Natural killer cell (primary cell): ENCODE measurements around the gene COX7B2. TPM values are rescaled to one million over a fixed set of nuclear protein-coding genes. Genes with fewer than 3 reads are reported as not detected.

Experiments used
- ATAC-seq, 3 donors: fragments of 150-1000 bp in 2 of 3; fragments of 200-7000 bp in 1 of 3; cut with Tn5 transposase; 1 replicate in 1 of 3; 2 replicates in 2 of 3; pipeline ENCODE4 v1.10.0; 2021; ENCODE audit warnings: mild to moderate bottlenecking in 2 of 3, moderate library complexity in 2 of 3
- DNase-seq, 2 donors: peaks; one replicate each; pipeline versions ENCODE4 v3.0.0 to v3.0.0-alpha.2; 2013 to 2021; ENCODE audit warnings: mixed read lengths in 1 of 2
- H3K27ac ChIP-seq: one replicate; pipeline ENCODE4 v1.5.1; 2013; ENCODE audit warnings: mild to moderate bottlenecking, low read length
- H3K27me3 ChIP-seq: one replicate; pipeline ENCODE4 v1.6.1; 2013; ENCODE audit warnings: low read length; ENCODE audit not compliant: control insufficient read depth, insufficient read depth
- H3K36me3 ChIP-seq: one replicate; pipeline ENCODE4 v1.6.1; 2013; ENCODE audit warnings: low read length; ENCODE audit not compliant: control insufficient read depth, insufficient read depth
- H3K4me1 ChIP-seq: one replicate; pipeline ENCODE4 v1.6.1; 2013; ENCODE audit warnings: low read length; ENCODE audit not compliant: control insufficient read depth, insufficient read depth
- H3K4me3 ChIP-seq: one replicate; pipeline ENCODE4 v1.5.1; 2013; ENCODE audit warnings: low read length
- H3K9me3 ChIP-seq: one replicate; pipeline ENCODE4 v1.6.1; 2013; ENCODE audit warnings: low read length; ENCODE audit not compliant: control insufficient read depth, insufficient read depth
- H3K27ac Mint-ChIP-seq, 2 donors: one replicate each; pipeline ENCODE4 v1.8.0; 2022; ENCODE audit warnings: mild to moderate bottlenecking in 2 of 2, mixed read lengths in 2 of 2, moderate library complexity in 1 of 2
- H3K27me3 Mint-ChIP-seq, 2 donors: one replicate each; pipeline ENCODE4 v1.8.0; 2022; ENCODE audit warnings: low read depth in 2 of 2, mixed read lengths in 2 of 2
- H3K36me3 Mint-ChIP-seq: one replicate; pipeline ENCODE4 v1.8.0; 2022; ENCODE audit warnings: mixed read lengths
- H3K4me1 Mint-ChIP-seq, 2 donors: one replicate each; pipeline ENCODE4 v1.8.0; 2022; ENCODE audit warnings: mixed read lengths in 2 of 2
- H3K4me3 Mint-ChIP-seq: one replicate; pipeline ENCODE4 v1.8.0; 2022; ENCODE audit warnings: mild to moderate bottlenecking, moderate library complexity, mixed read lengths
- H3K9me3 Mint-ChIP-seq, 2 donors: one replicate each; pipeline ENCODE4 v1.8.0; 2022; ENCODE audit warnings: mixed read lengths in 2 of 2
- CTCF ChIP-seq: fragments of 200-600 bp; IDR thresholded peaks from one replicate; pipeline ENCODE4 v1.8.0; 2022; ENCODE audit warnings: antibody characterized with exemption
- WGBS: methylation state at CpG from one replicate; pipeline ENCODE4 v1.1.7; 2013; ENCODE audit warnings: missing lambda C conversion rate; ENCODE audit not compliant: insufficient coverage; 5-methylcytosine and 5-hydroxymethylcytosine counted together
- intact Hi-C: fragments of 100-400 bp; cut with micrococcal nuclease; formaldehyde crosslinking; loops from one replicate; pipeline ENCODE4 v1.14.2; 2022
- total RNA-seq, 4 donors: library from RNA; stranded (reverse); fragments of 120-200 nt in 1 of 4; gene quantifications; one replicate each; pipeline versions ENCODE4 v1.2.3 to v1.2.4, GENCODE V29; 2013 to 2022

Gene COX7B2
- total RNA-seq, 3 donors from 2014 or later (not counting 1 experiment from before 2014, with no cell fraction given) = not detected

DNA sequence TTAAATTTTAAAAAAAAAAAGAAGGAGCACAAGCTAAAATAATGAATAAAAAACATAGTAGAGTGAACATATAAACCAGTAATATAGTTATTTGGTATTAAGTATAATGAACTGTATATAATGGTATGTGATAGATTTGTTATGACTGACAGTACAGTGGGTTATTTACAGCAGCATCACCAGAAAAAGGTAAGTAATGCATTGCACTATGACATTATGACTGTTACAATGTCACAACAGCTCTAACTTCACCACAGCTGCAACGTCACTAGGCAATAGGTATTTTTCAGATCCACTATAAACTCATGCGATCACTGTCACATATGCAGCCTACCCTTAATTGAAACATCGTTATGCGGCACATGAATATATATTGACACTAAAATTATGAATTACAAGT lies 72.5 kb downstream of the COX7B2 start:
- no peaks in the 10 kb centered on the region for H3K36me3 Mint-ChIP-seq
- peaks cover 21 to 26% of the 10 kb centered on the region in 2 donors for H3K4me1 Mint-ChIP-seq
- Histone ChIP-seq H3K4me3 (no peak overlapping the region), H3K36me3 (no peaks in the 10 kb centered on the region), H3K27me3 (no peaks in the 10 kb centered on the region), H3K4me1 (peaks cover 6% of the 10 kb centered on the region), H3K27ac (no peak overlapping the region), H3K9me3 (no peaks in the 10 kb centered on the region)
- intact Hi-C loops = no loop called here
- ATAC-seq (no peak), DNase-seq (no peak)
- WGBS = 88% methylated on average over 1 of the region's 4 CpGs
- no peaks in the 10 kb centered on the region for H3K9me3 Mint-ChIP-seq
- no peak overlapping the region for H3K4me3 Mint-ChIP-seq
- TF ChIP-seq CTCF = no peak
- peaks cover 0 to 2% of the 10 kb centered on the region in 2 donors for H3K27me3 Mint-ChIP-seq
- H3K27ac Mint-ChIP-seq = no peak overlapping the region

DNA sequence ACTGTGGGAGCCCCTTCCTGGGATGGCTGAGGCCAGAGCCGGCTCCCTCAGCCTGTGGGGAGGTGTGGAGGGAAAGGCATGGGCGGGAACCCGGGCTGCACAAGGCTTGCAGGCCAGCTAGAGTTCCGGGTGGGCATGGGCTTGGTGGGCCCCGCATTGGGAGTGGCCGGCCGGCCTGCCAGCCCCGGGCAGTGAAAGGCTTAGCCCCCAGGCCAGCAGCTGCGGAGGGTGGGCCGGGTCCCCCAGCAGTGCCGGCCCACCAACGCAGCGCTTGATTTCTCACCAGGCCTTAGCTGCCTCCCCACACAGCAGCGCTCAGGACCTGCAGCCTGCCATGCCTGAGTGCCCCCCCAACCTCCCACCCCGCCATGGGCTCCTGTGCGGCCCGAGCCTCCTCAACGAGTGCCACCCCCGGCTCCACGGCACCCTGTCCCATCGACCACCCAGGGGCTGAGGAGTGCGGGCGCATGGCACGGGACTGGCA lies 78.0 kb downstream of the COX7B2 start:
- Histone ChIP-seq H3K4me1 (no peaks in the 10 kb centered on the region), H3K27me3 (no peaks in the 10 kb centered on the region), H3K36me3 (no peaks in the 10 kb centered on the region), H3K4me3 (no peak overlapping the region), H3K9me3 (no peaks in the 10 kb centered on the region), H3K27ac (no peak overlapping the region)
- DNase-seq = no peak
- intact Hi-C loops = no loop called here
- Mint-ChIP-seq H3K27ac (no peak overlapping the region), H3K9me3 (no peaks in the 10 kb centered on the region), H3K4me3 (no peak overlapping the region), H3K27me3 (peaks cover 14 to 28% of the 10 kb centered on the region in 2 donors), H3K36me3 (peaks cover 1% of the 10 kb centered on the region), H3K4me1 (no peaks in the 10 kb centered on the region)
- 97% methylated on average over 24 of the region's 24 CpGs for WGBS
- no peak for TF ChIP-seq CTCF
- ATAC-seq = no peak

DNA sequence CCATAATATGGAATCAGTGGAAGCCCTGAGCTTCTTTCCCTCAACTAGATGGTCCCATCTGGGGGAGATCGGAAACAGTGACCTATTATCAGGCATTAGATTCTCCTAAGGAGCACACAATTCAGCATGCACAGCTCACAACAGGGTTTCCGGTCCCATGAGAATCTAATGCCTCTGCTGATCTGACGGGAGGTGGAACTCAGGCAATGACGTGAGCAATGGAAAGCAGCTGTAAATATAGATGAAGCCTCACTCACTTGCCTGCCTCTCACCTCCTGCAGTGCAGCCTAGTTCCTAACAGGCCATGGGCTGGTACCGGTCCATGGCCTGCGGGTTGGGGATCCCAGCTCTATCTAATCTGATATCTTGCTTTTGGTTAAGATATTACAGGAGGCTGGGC lies 88.9 kb downstream of the COX7B2 start:
- 93% methylated on average over 6 of the region's 6 CpGs for WGBS
- H3K27me3 ChIP-seq = no peaks in the 10 kb centered on the region
- Mint-ChIP-seq H3K4me1 (no peaks in the 10 kb centered on the region), H3K9me3 (no peaks in the 10 kb centered on the region), H3K4me3 (no peak overlapping the region), H3K27me3 (peaks cover 0 to 19% of the 10 kb centered on the region in 2 donors), H3K36me3 (peaks cover 8% of the 10 kb centered on the region), H3K27ac (no peak overlapping the region)
- ATAC-seq (no peak), DNase-seq (no peak)
- no peak overlapping the region for H3K27ac ChIP-seq
- H3K4me1 ChIP-seq = no peaks in the 10 kb centered on the region
- no peaks in the 10 kb centered on the region for H3K9me3 ChIP-seq
- intact Hi-C loops = no loop called here
- TF ChIP-seq CTCF = no peak
- H3K4me3 ChIP-seq = no peak overlapping the region
- no peaks in the 10 kb centered on the region for H3K36me3 ChIP-seq

GRCh38 chr4:46819095-46819494 lies 90.0 kb downstream of the COX7B2 start:
- TF ChIP-seq CTCF = no peak
- Histone ChIP-seq H3K9me3 (no peaks in the 10 kb centered on the region), H3K27ac (no peak overlapping the region), H3K4me1 (no peaks in the 10 kb centered on the region), H3K27me3 (no peaks in the 10 kb centered on the region), H3K4me3 (no peak overlapping the region), H3K36me3 (no peaks in the 10 kb centered on the region)
- no peak for DNase-seq
- H3K27me3 Mint-ChIP-seq = peaks cover 0 to 8% of the 10 kb centered on the region in 2 donors
- H3K36me3 Mint-ChIP-seq = no peaks in the 10 kb centered on the region
- WGBS = 93% methylated on average over 3 of the region's 3 CpGs
- no peaks in the 10 kb centered on the region for H3K4me1 Mint-ChIP-seq
- ATAC-seq = no peak
- no peak overlapping the region for H3K27ac Mint-ChIP-seq
- H3K4me3 Mint-ChIP-seq = no peak overlapping the region
- intact Hi-C loops = no loop called here
- H3K9me3 Mint-ChIP-seq = no peaks in the 10 kb centered on the region
